GM18498 (cell line): ENCODE results near the gene DBP.
"Not testable (repeated sequence)": the region's sequence is repeated elsewhere in the genome, so short reads cannot be mapped to it uniquely, and the experiment has no call there.

Source experiments
- ATAC-seq: cut with Tn5 transposase; IDR thresholded peaks from one replicate; pipeline ENCODE4 v1.9.1; 2021; ENCODE audit warnings: mild to moderate bottlenecking, moderate library complexity; ENCODE audit not compliant: unreplicated experiment

The DBP gene

DNA sequence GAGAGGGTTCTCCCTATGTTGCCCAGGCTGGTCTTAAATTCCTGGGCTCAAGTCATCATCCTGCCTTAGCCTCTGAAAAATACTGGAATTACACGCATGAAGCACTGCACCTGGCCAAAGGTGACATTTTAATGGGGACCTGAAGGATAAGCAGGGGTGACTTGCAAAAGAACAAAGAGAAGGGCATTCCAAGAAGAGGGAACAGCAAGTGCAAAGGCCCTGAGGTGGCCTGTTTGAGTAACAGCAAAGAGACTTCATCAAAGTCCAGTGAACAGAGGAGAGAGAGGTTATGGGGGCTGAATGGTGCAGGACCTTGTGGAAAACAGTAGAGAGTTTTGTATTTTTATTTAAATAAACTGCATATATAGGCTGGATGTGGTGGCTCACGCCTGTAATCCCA, 4.7 kb upstream of the DBP start:
- no peak for ATAC-seq

DNA sequence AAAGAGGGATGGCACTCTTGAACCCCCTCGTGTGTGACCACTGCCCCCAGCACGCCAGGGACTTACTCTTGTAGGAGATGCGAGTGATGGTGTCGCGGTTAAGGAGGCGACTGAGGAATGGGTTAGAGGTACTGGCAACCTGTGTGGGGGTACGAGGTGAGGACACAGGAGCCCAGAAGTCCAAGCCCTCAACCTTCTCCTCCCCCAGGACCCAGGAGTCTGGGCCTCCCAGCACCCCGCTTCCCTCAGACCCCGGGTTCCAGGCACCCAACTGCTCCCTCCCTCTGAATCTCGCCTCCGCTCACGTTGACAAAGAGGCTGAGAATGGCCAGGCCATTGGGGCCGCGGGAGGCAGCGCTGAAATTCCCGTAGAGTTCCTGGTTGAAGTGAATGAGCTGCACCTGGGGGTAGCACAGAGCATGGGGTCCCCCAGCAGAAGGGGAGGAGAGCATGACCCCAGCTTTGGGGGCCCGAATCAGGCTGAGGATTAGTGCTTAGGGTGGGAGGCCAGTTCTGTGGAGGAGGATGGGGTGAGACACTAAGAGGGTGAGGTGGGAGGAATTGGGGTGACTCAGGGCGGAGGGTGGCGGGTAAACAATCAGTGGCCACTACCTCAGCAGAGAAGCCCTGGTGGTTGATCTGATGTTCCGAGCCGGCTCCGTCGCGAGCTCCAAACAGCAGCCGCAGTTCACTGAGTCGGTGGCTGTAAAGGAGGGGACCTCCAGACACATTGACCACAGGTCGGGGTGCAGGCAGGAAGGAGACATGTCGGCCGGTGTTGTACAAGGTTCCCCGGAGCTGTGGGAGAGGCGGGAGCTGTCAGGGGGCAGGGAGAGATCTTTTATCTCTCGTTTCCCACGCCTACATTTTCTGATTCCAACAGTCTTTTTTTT, 2.5 kb upstream of the DBP start:
- no peak for ATAC-seq

DNA sequence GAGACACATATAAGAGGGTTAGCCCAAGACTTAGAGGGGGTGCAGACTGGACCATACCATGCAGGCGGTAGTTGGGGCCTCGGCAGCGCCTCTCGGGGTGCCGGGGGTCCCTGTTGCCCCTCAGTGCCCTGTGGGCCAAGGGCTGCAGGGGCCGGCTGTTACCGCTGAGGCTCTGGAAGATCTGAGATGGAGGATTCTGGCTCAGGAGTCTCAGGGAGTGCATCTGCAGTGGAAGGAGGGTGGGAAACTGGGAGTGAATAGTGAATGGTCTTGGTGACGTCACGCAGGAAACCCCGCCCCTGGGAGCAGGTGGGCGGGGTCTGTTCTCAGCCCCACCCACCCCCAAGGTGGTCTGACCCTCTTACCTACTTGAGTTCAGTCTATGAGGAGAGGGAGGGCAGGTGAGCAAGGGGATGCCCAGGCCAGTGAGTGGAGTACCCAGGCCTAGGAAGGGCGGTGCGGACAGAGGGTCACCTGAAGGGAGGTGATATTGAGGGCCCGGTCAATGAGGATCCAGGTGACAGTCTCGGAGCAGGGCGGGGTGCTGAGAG, 1.7 kb upstream of the DBP start:
- no peak for ATAC-seq

DNA sequence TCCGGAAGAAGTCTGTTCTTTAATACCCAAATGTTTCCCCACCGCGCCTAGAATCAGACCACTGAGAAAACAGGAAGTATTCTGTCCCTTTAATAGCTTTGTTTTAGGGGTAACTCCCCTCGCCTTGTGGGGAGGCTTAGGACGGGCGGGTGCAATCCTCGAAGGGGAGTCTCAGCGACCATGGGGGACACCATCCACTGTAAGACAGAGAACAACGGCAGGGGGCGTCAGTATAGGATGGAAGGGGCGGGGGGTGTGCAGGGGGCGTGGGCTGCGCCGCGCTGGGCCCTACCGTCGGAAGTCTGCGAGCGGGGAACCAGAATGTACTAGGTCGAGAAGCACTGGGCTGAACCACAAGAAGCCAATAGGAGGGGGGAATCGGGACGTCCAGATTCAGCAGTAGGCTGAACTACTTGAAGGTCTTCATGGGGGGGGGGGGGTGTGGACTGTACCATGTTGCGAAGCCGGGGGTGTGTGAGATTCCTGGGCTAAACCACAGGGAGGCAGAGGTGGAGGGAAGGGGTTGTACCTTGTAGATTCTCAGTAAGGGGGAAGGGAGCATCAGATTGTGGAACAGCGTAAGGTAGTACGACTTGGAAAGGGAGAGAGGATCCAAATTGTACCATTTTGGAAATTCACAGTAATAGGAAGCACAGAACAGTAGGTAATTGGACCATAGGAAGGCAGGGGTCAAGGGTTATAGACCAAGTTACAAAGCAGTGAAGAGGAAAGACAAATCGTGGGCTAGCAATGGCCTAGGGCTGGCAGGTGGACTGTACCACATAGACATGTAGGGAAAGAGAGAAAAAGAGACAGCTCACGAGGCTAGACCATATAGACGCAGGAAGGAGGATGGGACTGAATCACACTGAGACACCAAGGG, 1.0 kb upstream of the DBP start:
- peak; percentile 13 for ATAC-seq

DNA sequence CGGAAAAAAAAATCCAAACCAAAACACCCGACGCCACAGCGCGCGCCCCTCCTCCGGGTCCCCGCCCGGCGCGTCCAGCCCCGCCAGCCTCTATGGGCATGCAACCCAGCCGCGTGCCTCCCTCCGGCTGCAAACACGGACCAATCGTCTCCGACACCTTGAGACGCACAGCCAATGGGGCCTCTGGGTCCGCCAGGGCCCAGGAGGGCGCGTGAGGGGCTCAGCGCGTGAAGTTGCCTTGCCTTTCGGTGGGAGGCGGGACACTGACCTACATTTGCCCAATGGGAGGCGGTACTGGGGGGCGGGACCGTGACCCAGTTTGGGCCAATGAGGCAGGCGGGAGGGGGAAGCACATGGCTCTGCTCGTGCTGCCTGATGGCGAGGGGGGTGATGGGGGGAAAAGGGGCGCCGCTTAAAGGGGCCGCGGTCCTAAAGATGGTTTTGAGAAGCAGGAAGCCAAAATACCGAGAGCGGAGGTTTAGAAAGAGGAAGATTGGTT, 319 bp upstream of the DBP start:
- peak; percentile 76 for ATAC-seq

DNA sequence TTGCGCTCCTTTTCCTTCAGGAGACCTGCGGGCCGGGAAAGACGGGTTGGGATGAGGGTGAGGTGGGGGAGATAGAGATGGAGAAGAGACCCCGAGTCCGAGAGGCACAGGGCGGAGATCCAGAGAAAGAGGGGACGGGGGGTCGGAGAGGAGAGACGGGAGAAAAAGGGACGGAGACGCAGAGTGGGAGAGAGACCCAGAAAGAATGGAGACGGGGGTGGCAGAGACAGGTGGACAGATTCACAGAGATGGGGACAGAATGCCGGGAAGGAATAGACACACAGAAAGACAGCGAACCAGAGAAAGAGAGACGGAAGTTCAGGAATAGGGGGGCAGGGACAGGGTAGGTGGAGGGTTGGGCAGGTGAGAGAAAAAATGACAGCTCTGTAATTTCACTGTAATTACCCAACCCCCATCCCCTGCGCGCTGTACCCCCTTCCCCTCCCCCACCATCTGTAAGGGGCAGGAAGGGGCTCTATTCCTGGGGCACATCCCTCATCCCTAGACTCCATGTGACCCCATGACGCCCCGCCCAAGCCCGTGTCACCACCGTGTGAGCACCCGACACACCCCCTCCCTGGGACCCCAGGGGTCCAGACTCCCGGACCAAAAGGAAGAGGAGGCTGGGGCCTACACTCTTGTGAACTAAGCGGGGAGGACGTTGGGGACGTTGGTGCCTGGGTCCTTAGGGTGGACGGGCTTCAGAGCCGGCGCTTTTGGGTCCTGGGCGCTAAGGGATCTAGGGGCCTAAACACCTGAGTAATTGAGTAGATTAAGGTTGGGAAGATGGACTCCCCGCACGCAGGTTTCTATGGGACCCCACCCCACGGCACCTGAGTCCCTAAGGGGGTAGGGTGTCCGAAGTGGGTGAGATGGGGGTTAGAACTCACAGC, 967 bp downstream of the DBP start:
- no peak for ATAC-seq

DNA sequence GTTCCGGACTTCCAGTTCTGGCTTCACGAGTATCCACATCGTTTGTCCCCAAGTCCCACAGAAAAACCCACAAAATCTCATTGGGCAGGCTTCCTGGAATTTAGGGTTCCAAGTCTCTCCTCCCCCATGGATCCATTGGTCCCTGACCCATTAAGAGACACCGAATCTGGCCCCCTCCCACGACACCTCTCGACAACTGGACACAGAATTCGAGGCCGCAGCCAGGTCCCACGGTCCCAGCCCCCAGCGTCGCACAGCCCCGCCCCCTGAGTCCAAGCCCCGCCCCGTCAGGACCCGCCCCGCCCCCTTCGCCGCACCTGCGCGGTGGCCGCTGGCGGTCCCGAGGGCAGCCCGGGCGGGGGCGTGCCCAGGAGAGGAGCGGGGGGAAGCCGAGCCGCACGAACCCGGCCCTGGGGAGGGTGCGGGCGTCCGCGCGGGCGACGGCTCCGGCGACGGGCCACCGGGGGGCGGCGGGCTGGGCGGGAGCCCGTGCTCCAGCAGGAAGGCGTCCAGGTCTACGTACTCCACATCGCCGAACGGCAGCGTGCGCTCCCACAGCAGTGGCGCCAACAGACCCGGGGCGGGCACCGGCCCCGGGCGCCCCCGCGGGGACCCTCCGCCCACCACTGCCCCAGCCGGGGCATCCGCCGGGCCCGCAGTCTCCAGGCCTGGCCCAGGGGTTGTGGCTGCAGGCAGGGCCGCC, 1.8 kb downstream of the DBP start:
- ATAC-seq = no peak

DNA sequence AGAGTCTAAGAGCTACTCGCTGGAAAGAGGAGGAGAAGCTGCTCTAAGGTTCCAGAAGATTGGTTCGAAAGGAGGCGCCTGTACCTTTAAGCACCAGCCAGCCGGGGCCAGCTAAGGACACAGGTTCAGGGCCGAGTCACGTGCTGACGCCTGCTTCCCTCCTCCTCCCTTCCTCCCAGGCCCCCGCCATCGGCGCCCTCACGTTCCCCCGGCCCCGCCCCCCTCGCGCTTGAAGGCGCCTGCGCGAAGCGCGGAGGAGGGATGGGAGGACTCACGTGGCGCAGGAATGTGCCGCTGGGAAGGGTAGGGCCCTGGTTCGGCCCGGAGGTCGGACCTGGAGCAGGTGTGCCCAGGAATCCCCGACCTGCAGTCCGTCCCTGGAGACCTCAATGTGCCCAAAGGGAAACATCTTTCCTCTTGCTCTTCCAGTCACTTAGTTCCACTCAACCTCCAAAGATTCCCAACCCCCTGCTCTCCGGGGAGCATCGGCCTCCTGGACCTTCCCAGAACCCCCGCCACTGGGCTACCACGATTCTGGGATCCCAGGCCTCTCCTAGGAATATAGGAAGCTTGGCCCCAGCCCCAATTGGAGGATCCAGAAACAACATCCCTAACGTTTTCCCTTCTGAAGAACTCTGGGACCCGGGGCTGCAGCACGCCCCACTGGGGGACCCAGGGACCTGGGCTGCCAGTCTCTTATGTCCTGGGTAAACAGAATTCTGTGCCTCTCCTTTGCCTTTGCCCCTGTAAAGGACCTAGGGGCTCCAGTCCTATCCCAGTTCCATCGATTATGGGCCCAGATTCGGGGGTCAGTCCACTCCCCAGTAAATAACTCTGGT, 2.5 kb downstream of the DBP start:
- peak; percentile 25 for ATAC-seq

DNA sequence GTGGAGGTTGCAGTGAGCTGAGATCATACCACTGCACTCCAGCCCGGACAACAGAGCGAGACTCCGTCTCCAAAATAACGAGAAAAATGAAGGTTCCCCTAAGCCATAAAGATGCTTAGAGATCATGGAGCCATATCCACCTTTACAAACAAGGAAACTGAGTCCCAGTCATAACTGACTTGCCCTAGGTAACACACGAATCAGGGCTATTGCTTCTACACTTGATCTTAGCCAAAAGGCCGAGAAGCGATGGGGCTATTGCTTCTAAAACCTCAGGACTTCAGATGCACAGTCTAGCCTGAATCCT, 3.2 kb downstream of the DBP start:
- ATAC-seq = no peak

DNA sequence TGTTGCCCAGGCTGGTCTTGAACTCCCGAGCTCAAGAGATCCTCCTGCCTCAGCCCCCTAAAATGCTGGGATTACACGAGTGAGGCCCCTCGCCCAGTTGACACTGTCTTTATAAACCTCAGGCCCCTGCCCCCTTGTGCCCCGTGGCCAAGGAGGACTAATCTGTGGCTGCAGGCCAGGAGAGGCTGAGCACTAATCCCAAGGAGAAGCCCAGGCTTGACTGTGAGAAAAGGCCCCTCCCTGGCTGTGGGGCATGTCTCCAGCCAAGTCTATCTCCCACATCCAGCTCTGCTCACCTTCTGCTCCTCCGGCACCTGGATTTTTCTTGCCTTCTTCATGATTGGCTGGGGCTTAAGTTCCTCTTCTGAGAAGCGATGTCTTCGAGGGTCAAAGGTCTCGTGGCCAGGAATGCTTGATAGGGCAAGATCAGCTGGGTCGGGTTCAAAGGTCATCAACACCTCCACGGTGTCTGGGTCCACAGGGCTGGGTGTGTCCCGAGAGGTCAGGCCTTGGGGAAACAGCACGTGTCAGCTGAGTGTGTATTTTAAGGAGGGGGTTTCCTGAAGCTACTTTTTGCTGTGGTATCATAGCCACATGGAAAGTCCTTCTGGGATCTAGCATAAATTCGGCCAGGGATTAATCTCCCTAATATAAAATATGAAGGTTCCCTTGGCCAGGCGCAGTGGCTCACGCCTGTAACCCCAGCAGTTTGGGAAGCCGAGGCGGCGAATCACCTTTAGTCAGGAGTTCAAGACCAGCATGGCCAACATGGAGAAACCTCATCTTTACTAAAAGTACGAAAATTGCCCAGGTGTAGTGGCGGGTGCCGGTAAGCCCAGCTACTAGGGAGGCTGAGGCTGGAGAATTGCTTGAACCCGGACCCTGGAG, 3.8 kb downstream of the DBP start:
- no peak for ATAC-seq

DNA sequence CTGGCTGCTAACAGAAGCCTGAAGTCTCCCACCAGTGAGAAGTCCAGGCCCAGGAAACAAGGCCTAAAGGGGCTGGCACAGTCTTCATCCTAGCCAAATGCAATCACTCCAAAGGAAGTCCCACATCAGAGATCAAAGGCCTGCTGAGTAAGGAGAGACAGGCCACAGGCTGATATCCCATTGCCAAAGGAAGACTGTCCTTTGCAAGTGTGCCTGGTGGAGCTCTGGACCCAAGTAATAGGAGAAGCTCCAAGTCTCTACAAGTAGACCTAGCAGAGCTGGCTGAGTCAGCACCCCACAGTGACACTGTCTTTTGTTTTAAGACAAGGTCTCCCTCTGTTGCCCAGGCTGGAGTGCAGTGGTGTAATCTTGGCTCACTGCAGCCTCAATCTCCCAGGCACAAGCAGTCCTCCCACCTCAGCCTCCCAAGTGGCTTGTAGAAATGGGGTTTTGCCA, 4.5 kb downstream of the DBP start:
- ATAC-seq = no peak

DNA sequence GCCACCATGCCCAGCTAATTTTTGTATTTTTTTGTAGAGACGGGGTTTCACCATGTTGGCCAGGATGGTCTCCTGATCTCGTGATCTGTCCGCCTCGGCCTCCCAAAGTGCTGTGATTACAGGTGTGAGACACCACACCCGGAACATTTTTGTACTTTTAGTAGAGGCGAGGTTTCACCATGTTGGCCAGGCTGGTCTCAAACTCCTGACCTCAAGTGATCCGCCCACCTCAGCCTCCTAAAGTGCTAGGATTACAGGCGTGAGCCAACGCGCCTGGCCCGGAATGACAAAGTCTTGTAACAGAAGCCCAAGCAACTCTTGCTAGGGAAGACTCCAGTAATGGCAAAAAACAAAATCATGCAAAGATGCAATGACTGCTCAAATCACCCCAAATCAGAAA, 4.9 kb downstream of the DBP start:
- not testable (repeated sequence) for ATAC-seq

DNA sequence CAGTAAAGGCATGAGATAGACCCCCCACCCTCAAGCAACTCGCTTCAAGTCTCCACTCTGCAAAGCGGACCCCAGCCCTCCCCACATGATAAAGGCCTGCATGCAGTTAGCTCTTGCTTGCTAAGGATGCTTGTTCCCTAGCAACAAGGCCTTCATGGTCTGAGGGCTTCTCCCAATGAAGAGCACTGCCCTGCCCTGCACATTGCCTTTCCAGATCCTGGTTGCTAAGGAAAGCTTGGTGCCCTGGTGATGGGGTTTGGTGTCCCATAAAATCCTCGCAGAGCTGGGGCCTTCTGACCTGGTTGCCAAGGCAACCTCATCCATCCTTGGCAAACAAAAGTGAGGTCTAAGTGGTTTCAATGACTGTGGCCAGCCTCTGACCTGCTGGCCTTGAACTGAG, 6.0 kb downstream of the DBP start:
- ATAC-seq = no peak

DNA sequence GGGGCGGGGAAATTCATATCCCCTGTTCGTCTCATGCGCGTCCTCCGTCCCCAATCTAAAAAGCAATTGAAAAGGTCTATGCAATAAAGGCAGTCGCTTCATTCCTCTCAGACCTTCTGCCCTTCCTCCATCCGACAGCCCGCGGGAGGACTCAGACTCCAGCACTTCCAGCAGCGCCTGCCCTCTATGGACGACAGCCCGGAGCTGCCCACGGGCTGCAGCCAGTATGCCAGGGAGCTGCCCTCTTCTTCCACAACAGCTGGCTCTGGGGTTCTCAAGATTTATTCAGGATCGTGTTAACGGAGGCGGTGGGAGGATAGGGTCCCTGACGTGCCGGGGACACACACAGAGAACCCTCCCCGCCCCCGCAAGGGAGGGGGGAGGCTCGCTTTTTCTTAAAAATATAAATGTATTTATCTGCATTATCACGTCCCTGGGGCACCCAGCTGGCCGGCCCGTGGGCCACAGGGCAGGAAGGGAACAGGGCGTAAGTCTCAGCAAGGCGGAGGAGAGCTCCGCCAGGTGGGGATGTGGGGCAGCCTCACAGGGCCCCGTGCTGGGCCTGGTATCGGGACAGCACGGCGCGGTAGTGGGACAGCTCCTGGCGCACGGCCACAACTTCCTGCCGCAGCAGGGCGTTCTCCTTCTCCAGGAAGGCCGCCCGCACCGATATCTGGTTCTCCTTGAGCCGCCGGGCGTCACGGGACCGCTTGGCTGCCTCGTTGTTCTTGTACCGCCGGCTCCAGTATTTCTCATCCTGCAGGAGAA, 6.7 kb downstream of the DBP start:
- ATAC-seq = no peak

DNA sequence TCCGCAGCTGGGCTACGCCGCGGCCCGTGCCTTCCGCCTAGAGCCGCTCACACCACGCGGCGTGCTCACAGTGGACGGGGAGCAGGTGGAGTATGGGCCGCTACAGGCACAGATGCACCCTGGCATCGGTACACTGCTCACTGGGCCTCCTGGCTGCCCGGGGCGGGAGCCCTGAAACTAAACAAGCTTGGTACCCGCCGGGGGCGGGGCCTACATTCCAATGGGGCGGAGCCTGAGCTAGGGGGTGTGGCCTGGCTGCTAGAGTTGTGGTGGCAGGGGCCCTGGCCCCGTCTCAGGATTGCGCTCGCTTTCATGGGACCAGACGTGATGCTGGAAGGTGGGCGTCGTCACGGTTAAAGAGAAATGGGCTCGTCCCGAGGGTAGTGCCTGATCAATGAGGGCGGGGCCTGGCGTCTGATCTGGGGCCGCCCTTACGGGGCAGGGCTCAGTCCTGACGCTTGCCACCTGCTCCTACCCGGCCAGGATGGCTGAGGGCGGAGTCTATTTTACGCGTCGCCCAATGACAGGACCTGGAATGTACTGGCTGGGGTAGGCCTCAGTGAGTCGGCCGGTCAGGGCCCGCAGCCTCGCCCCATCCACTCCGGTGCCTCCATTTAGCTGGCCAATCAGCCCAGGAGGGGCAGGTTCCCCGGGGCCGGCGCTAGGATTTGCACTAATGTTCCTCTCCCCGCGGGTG, 7.4 kb downstream of the DBP start:
- no peak for ATAC-seq

DNA sequence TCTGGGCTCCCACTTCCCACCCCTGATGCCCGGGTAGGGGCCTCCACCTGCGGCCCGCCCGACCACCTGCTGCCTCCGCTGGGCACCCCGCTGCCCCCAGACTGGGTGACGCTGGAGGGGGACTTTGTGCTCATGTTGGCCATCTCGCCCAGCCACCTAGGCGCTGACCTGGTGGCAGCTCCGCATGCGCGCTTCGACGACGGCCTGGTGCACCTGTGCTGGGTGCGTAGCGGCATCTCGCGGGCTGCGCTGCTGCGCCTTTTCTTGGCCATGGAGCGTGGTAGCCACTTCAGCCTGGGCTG, 7.9 kb downstream of the DBP start:
- no peak for ATAC-seq
